ENCODE results near the gene SNUPN.

GRCh38 chr15:75669879-75670212 is 44.3 kb upstream of the SNUPN start:
- TF ChIP-seq CTCF (optimal IDR thresholded peaks at IDR 0.05 in 1 of 3, IDR thresholded peaks at IDR 0.05 in 1 of 3, conservative IDR thresholded peaks at IDR 0.05 in 1 of 3; ENCODE audit: extremely low read depth in 1 of 3, insufficient read depth in 2 of 3, low read length in 3 of 3): no peak
- no peak for TF ChIP-seq EZH2 (IDR thresholded peaks at IDR 0.05; ENCODE audit: low read length)
